DMS 273 (cell line): ENCODE data around the gene GRAMD1B.

Source experiments
- DNase-seq: peaks from one replicate; lab custom pipeline; 2025; ENCODE audit not compliant: unreplicated experiment; lab: John Stamatoyannopoulos, UW

The GRAMD1B gene

DNA sequence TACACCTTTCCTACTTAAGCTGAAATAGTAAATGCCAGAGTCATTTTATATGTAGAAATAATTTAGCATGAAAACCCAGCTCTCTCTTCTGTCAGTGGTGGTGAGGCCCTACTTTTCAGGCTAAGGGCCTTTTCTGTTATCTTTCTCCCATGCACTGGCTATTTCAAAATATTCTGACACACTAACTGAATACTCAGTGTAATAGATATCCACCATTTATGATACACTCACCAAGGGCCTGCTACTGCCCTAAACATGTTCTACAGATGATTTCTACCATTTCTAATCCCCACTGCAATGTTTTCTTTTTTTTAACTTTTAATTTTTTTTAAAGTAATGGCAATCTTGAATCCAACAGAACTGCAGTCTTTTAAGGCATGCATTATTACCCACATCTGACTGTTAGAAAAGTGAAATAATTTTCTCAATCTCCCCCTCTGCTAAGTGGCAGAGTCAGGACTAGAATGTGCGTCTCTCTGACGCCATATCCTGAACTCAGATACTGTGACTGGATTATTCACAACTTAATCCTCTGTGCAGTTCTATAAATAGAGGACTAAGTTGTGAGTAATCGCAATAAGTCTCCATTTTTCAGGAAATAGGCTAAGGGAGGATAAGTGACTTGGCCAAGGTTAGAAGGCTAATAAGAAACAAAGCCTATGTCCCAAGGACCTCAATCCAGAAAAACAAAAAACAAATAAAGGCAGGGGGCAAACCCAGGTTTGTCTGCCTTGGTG, 44.0 kb downstream of the GRAMD1B start:
- no peak for DNase-seq

DNA sequence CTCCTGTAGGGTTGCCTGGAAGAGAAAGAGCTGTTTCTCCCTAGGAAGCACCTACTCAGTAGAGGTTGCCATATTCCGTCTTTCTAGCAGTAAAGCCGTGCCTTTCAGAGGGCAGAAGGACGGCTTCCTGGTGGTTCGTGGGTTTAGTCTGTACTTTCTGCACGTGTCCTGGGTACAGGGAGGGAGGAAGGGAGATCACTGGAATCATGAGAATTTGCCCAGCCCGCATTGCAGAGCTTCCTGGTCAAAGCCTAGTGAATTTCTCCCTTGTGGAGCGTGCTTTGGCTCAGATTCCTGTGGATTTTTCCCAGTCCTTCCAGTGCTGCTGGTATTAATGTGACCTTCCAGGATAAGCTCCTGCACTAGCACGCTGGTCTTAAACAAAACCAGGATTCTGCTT, 44.9 kb downstream of the GRAMD1B start:
- DNase-seq = no peak

DNA sequence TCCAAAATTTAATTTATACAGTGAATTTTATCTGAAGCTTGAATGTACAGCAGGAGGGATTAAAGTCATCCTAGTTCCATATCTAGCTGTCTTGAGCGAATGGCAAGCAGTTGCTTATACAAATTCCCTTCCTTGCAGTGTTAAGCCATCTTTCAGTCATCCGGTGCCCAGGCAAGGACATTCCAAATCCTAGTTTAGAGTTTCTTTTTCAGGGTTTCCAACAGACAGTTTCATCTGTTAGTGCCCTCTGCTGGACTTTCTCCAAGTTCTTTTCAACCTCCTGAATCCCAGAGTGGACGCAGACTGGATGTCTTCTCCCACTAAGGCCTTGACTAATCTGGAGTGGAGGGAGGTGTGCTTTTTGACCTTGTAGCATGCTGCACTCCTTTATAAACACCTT, 45.4 kb downstream of the GRAMD1B start:
- peak; percentile 48 for DNase-seq

DNA sequence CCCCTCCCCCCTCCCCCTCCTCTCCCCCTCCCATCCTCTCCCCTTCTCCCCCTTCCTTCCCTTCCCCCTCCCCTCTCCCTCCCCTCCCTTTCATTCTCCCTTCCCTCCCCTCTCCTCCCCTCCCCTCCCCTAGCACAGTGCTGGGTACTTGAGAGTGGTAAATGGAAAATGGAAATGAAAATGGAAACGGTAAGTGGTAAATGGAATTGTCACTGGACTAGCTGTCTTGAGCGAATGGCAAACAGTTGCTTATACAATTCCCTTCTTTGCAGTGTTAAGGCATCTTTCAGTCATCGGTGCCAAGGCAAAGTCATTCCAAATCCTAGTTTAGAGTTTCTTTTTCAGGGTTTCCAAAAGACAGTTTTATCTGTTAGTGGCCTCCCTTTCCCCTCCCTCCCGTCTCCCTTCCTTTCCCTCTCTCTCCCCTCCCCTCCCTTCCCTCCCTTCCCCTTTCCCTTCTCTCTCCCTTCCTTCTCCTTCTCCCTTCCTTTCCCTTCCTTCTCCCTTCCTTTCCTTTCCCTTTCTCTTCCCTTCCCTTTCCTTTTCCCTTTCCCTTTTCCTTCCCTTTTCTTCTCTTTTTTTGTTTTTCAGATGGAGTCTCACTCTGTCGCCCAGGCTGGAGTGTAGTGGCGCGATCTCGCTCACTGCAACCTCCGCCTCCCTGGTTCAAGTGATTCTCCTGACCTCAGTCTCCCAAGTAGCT, 47.3 kb downstream of the GRAMD1B start:
- DNase-seq = no peak

DNA sequence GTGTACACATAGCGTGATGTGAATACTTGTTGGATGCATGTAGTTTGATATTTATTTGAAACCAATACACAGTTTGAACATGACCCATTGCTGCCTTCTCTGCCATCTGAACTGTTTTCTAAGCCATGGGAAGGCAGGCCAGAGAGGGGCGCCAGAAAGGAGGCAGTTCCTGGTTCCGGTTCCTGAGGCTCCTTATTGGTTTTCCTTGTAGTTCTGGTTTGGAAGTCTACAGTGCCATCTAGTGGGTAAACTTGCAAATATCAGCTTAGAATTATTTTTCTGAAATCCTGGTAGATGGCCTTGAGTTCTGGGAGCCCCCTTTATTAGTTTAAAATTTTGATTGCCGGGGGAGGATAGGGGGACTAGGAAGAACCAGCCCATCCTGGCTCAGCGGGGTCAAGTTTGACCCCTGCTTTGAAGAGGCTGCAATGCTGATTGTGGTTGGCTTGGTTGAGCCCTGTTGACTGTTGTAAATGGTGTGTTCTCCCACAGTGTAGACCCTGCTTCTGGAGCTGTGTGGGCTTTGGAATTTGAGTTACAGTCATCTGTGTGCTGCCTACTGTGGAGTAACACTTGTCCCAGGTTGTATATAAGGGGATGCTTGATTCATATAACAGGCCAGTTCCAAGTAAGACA, 48.4 kb downstream of the GRAMD1B start:
- peak; percentile 81 for DNase-seq

- no peak for DNase-seq
Measured at GRCh38 chr11:123479048-123479837, 49.2 kb downstream of the GRAMD1B start.

DNA sequence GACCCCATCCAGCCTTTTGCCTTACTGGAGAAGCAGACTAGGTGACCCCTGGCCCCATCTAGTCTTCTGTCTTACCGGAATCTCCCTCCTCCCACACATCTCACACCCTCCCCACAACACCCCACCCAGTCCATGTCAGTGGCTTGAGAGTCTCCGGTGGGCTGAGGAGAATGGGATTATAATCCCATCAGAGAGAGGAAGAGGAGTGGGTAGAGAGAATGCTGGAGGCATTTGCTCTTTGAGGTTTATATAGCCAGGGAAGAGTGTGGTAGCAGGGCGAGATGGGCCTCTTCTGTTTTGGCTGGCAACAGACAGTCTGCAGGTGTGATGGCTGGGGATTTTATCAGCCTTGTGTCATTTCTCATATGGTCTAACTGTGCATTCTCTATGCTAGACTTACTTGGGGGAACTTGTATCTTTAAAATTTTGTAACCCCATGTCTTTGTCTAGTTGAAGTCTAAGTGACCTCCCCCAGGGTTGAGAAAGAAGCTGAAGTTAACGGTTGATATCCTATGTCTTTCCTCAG, 50.3 kb downstream of the GRAMD1B start:
- no peak for DNase-seq

DNA sequence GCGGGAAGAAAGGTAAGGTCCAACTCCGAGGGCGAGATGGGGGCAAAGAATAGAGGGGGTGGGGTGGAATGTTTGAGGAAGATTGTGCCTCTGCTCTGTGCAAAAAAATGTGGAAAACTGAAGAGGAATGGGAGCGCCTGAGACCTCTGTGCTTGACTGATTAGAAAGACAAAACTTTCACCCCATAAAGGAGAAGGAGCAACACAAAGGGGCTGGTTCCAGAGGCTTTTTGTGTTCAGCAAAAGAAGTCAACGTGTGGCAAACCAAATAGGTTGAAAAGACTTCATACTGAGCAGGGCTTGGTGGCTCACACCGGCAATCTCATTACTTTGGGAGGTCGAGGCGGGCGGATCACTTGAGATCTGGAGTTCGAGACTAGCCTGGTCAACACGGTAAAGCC, 50.8 kb downstream of the GRAMD1B start:
- no peak for DNase-seq

GRCh38 chr11:123481640-123482039, 51.6 kb downstream of the GRAMD1B start:
- no peak for DNase-seq

DNA sequence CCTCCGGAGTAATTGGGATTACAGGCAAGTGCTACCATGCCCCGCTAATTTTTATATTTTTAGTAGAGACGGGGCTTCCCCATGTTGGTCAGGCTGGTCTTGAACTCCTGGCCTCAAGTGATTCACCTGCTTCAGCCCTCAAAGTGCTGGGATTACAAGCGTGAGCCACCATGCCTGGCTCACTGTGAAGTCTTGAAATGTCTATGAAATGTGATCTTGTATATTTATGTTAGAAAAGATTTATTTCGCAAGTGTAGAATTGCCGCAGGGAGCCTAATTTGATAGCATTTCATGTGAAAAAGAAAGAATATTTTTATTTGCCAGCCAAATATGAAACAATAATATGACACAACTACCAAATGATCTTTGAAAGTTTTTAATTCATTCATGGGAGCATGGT, 52.1 kb downstream of the GRAMD1B start:
- DNase-seq = no peak

GRCh38 chr11:123483058-123483457, 53.0 kb downstream of the GRAMD1B start:
- no peak for DNase-seq

GRCh38 chr11:123483466-123483865, 53.4 kb downstream of the GRAMD1B start:
- no peak for DNase-seq

- DNase-seq = no peak
Measured at GRCh38 chr11:123484448-123484847, 54.4 kb downstream of the GRAMD1B start.

GRCh38 chr11:123487157-123487744, 57.2 kb downstream of the GRAMD1B start:
- no peak for DNase-seq

GRCh38 chr11:123490527-123490926, 60.5 kb downstream of the GRAMD1B start:
- DNase-seq = no peak

DNA sequence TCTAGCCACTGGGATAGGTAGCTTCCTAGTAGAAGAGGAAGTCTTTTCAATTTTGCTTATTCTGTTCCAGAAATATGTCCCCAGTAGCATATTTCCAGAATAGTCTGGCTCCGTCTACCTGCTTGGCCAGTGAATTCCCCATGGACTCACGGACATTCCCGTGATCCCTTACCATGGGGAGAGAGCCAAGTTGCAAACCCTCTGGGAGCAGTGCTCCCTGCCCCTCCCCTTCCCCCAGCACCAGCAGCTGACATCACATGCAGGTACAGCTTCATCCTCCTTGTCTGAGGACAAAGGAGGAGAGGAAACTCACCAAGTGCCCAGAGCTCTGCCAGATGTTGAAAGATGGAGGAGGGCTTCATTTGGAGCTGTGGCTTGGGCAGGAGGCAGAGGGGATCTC, 61.2 kb downstream of the GRAMD1B start:
- DNase-seq = no peak

DNA sequence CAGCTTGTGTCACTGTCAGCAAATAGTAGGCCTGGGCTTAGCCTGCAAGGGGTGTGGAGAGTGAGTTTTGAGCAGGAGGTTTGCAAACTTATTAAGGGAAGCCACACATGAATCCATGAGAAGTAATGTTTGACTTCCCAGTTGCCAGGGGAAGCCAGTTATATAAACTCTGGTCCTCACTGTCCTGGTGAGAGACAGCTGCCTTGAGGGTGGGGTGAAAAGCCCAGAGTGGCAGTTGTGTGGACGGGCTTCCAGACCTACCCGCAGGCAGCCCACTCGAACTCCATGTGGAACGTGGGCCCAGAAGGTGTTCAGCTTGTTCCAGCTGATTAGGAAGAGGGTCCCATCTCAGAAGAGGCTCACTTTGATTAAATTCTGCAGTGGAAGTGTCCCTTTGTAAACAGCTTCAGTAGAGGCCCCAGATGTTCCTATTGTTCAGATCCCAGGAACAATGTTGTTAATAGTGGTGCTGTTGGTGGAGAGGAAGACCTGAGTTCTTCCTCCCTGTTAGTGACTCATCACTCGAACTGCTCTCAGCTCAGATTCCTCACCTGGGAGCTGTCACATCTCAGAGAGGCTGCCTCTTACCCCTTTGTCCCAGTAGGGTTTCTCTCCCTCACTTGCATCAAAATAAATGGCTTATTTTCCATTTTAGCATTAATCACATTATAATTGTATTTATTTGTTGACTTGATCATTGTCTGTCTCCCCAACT, 63.4 kb downstream of the GRAMD1B start:
- DNase-seq = no peak

DNA sequence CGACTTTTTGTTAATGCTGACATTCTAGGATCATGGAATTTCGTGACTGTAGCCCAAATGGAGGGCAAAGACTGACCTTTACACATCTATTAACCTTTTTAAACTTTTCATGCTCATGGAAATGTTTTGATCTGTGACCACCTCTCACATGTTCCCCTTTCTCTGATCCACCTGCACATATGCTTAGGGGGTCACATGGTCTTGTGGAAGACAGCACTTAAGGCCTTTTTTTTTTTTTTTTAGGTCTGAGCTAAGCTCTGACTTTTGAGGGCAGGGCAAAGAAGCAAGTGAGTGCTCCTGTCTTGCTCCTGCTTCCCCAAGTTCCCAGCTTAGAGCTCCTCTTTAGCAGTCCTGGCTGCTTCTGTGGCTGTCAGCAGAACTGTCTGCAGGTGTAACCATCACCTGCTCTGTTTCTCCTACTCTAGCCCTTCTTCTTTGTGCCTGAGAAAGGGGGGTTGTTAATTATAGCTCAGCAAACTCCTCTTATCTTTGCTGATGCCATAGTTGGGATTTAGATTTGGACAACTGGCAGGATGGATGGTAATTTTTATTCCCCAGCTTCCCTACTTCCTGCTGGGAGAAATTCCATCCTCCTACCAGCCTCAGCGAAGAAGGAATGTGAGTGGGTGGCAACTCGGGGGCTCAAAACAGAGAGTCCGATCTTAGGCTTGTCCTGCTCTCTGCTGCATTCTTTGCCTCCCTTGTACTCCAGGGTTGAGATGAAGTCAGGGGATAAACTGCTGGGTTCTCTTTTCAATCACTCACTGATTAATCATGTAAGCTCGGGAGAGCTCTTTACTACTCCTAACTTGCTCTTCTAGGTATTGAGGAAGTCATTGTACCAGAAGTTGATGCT, 64.4 kb downstream of the GRAMD1B start:
- no peak for DNase-seq

DNA sequence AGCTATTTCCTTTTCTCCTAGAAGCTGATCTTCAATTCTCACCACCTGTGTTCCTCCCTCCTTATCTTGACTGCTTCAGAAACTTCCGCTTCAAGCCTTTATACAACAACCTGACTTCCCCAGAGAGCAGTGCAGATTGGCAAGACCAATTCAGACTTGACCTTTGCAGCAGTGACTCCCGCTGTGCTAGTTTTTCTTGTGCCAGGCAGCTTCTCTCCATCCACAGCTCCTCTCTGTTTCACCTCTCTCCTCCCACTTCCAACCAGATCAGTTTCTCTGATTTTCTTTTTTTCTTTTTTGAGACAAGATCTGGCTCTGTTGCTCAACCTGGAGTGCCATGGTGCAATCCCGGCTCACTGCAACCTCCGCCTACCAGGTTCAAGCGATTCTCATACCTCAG, 74.3 kb downstream of the GRAMD1B start:
- DNase-seq = no peak
